Retinal pigment epithelial cell (primary cell): ENCODE measurements around the gene BANP.
"Not testable (repeated sequence)": the region's sequence is repeated elsewhere in the genome, so short reads cannot be mapped to it uniquely, and the experiment has no call there.

Source experiments
- DNase-seq: peaks from one replicate; pipeline ENCODE4 v3.0.0-alpha.2; 2010; ENCODE audit warnings: low read depth
- H3K4me3 ChIP-seq: 2 replicates; pipeline ENCODE4 v1.5.1; 2011; ENCODE audit warnings: mild to moderate bottlenecking, low read length, control low read depth, moderate library complexity
- TF ChIP-seq, protein P1 (sequence below): conservative IDR thresholded peaks from 2 replicates; pipeline ENCODE4 v1.5.1; 2011; ENCODE audit warnings: low read depth, low read length, control low read depth, inconsistent platforms

BANP gene

DNA sequence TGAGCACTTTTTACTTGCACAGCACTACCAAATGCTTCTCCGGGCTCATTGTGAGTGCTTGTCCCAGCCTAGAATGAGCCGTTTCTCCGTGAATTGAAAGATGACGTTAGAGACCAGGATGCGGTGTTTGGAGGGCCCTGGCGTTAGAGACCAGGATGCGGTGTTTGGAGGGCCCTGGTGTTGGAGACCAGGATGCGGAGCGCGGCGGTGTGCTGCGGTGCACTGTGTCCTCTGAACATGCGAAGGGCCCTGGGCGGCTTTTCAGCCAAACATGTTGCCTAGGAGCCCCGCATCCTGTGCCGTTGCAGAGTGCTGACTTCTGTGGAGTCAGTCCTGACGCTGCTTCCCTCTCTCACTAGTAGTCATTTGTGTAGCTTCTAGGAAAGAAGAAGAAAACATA, 42.7 kb downstream of the BANP start:
- TF ChIP-seq, protein P1, sequence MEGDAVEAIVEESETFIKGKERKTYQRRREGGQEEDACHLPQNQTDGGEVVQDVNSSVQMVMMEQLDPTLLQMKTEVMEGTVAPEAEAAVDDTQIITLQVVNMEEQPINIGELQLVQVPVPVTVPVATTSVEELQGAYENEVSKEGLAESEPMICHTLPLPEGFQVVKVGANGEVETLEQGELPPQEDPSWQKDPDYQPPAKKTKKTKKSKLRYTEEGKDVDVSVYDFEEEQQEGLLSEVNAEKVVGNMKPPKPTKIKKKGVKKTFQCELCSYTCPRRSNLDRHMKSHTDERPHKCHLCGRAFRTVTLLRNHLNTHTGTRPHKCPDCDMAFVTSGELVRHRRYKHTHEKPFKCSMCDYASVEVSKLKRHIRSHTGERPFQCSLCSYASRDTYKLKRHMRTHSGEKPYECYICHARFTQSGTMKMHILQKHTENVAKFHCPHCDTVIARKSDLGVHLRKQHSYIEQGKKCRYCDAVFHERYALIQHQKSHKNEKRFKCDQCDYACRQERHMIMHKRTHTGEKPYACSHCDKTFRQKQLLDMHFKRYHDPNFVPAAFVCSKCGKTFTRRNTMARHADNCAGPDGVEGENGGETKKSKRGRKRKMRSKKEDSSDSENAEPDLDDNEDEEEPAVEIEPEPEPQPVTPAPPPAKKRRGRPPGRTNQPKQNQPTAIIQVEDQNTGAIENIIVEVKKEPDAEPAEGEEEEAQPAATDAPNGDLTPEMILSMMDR, result no peak
- H3K4me3 ChIP-seq, result no peak overlapping the region
- no peak for DNase-seq

- no peak for DNase-seq
- no peak overlapping the region for H3K4me3 ChIP-seq
- TF ChIP-seq, protein P1, result no peak
Measured at GRCh38 chr16:87995644-87996043, 44.4 kb downstream of the BANP start.

DNA sequence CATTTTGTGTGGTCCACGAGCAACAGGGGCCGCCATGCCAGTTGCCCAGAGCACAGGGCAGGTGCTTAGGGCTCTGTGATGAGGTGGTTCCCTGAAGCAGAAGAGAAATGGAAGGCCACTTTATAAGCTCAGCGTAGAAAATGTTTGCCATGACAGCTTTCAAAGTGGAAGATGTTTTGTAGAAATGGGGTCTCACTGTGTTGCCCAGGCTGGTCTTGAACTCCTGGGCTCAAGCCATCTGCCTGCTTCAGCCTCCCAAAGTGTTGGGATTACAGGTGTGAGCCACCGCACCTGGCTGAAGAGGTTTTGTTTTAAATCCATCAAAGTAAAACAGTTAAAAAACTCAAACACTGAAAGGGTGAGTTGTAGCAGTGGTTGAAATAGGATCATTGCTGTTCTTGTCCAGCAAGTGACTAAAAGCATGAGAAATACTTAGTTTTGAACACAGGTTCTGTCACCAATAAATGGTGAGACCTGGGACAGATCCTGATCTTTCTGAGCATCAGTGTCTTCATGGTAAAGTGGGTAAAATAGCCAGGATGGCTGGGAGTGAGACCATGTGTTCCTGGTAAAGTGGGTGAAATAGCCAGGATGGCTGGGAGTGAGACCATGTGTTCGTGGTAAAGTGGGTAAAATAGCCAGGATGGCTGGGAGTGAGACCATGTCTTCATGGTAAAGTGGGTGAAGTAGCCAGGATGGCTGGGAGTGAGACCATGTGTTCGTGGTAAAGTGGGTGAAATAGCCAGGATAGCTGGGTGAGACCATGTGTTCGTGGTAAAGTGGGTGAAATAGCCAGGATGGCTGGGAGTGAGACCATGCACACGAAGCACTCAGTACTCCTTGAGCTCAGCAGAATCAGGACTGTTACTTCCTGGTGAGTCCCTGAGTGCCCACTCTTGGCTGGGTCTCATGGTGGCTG, 46.0 kb downstream of the BANP start:
- TF ChIP-seq, protein P1, result no peak
- DNase-seq, result no peak

GRCh38 chr16:87998184-87998793, 47.1 kb downstream of the BANP start:
- not testable (repeated sequence) for H3K4me3 ChIP-seq, DNase-seq

More for the DNA sequence above, 46.0 kb downstream of the BANP start:
- H3K4me3 ChIP-seq, result no peak overlapping the region

DNA sequence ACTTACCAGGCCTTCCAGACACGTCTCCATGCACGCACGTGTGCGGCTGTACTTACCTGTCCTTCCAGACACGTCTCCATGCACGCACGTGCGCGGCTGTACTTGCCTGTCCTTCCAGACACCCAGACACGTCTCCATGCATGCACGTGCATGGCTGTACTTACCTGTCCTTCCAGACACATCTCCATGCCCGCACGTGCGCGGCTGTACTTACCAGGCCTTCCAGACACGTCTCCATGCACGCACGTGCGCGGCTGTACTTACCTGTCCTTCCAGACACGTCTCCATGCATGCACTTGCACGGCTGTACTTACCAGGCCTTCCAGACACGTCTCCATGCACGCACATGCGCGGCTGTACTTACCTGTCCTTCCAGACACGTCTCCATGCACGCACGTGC, 47.8 kb downstream of the BANP start:
- DNase-seq, H3K4me3 ChIP-seq: not testable (repeated sequence)

DNA sequence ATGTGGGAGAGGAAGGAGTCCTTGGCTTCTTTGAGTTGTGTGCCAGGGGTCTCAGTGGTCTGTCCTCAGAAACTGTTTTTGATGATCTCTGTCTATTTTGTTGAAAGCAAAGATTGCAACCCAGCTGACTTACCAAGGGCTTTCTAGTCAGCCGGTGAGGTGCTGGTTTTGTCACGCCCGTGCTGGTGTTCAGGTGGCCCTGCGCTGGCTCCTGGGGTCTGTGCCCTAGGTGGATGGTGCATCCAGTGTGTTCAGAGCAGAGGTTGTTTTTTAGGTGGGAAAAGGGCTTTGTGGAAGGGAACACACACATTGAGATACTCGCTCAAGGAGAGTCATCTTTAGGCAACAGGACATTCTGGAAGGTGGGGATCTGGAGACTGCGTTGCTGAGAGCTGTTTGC, 51.0 kb downstream of the BANP start:
- H3K4me3 ChIP-seq, result no peak overlapping the region
- DNase-seq, result no peak
- TF ChIP-seq, protein P1, result no peak

GRCh38 chr16:88002749-88003148, 51.5 kb downstream of the BANP start:
- TF ChIP-seq, protein P1, result no peak
- no peak for DNase-seq
- H3K4me3 ChIP-seq, result no peak overlapping the region

DNA sequence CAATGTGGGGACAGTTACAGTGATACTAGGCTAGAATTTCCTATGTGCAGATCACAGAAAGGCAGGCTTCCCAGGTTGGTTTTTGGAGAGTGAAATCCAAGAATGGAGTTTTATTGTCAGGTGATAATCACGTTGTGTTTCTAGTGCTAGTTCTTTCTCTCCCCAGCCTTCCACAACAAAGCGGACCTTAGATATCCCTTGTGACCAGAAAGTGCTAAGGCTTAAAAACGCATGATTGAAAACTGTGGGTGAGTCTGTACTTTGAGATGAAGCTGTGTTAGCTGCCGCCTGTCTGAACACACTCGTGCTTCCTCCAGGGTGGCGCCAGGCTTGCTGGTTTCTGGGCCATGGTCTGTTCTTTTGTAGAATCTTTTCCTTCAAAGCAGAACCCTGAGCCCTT, 52.1 kb downstream of the BANP start:
- no peak for DNase-seq
- TF ChIP-seq, protein P1, result no peak
- no peak overlapping the region for H3K4me3 ChIP-seq
